ENCODE data around the gene SALL3. TPM values are rescaled to one million over a fixed set of nuclear protein-coding genes. Genes with fewer than 3 reads are reported as not detected.

SALL3 gene
- total and polyA plus RNA-seq, 2 experiments from 2014 or later = 16.9 to 39.8 TPM

GRCh38 chr18:79019881-79020280 is 40.3 kb downstream of the SALL3 start (continued):
- no peak for TF ChIP-seq ZNF462 (CRISPR knock-in tag; IDR thresholded peaks at IDR 0.05)
- no peak for TF ChIP-seq CTCF (conservative IDR thresholded peaks at IDR 0.05; ENCODE audit: low read depth in 2 of 2)
- TF ChIP-seq EZH2phosphoT487 (IDR thresholded peaks at IDR 0.05; ENCODE audit: unreplicated experiment) = no peak
- no peak for TF ChIP-seq ZNF114 (CRISPR knock-in tag; IDR thresholded peaks at IDR 0.05)
- no peak for TF ChIP-seq ZNF331 (CRISPR knock-in tag; IDR thresholded peaks at IDR 0.05; ENCODE audit: low read depth)
- no peak for TF ChIP-seq STAT1 (IDR thresholded peaks at IDR 0.05; ENCODE audit: unreplicated experiment)
- no peak for TF ChIP-seq NANOG (IDR thresholded peaks at IDR 0.05; ENCODE audit: borderline replicate concordance)
- no peak for TF ChIP-seq EZH2 (IDR thresholded peaks at IDR 0.05; ENCODE audit: low read depth, unreplicated experiment)
- no peak for TF ChIP-seq ETS1 (IDR thresholded peaks at IDR 0.05)

Data from GM23338 (cell line).